Posterior cingulate gyrus (tissue), 11 donors: ENCODE measurements around the gene VRTN.
"Not testable (repeated sequence)": the region's sequence is repeated elsewhere in the genome, so short reads cannot be mapped to it uniquely, and the experiment has no call there.

Experiments used
- DNase-seq, 10 donors: peaks; one replicate each; pipeline versions ENCODE4 v3.0.0 to v3.0.0-alpha.2; 2020 to 2021; ENCODE audit warnings: mixed read lengths in 3 of 10
- intact Hi-C: fragments of 100-400 bp; cut with DNase I; formaldehyde crosslinking; loops from one replicate; pipeline ENCODE4 v1.15.1; 2023

VRTN gene

GRCh38 chr14:74348241-74348734, at the start of gene VRTN:
Gene VRTN, plus strand, starts transcription at chr14:74348471. Its CDS starts 8,313 bp downstream, at chr14:74356784.
- intact Hi-C loops: no loop called here
- no peak for DNase-seq

DNA sequence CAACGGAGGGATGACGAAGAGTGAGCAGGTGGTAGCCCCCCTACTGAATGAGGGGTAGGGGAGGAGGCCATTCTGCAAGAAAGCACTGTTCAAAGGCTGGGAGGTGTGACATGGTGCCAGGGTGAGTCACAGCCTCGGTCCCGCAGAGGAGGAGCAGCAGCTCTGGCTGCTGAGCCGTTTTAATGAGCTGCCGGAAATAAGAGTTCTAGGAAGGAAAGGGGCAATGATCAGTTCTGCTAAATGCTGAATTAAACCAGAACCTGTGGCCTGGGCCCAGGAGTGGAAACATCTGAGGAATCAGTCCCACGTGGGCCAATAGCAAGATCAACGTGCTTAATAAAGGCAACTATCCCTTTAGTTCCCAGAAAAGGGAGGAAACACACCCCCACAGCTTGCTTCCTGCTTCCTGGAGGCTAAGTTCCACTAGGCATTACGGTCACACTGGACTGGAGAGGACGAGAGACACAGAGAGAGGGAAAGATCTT, 49.2 kb upstream of the VRTN start:
- peak in 3 of 10 donors; percentile 34 to 86 (median 40) for DNase-seq
- intact Hi-C loops: no loop called here

GRCh38 chr14:74301594-74302151, 46.6 kb upstream of the VRTN start:
- peak in 1 of 10 donors; percentile 44 for DNase-seq
- intact Hi-C loops: loop anchor here (2.0 kb wide), 2 partner anchors 45 to 461 kb away; partner anchors contain the start of gene YLPM1

DNA sequence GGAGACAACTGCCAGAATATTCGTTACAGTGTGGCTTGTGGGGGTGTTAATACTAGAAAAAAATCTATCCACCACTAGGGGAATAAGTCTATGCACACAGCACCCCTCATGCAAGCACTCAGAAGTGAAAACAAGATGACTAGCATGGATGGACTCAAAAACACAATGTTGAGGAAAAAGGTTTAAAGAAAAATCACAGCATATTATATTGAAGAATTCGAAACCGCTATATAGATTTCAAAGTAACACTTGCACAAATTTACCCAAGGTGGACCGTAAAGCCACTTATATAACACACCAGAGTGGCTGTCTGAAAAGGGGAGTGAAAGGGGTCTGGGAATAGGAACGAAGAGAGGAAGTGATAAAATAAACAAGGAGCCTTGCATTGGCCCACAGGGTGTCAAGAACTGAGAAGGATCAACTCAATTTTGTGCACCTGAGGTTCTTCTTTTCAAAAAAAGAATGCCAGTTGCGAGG, 46.1 kb upstream of the VRTN start:
- peak in 1 of 10 donors; percentile 2 for DNase-seq

GRCh38 chr14:74302634-74303569, 45.4 kb upstream of the VRTN start, which contains the start of gene ABCD4:
Gene ABCD4, minus strand, starts transcription at chr14:74302934. Its CDS starts 22 bp downstream, at chr14:74302912.
- DNase-seq: peak; percentile 93 to 99 (median 96)
- intact Hi-C loops: loop anchor here (2.0 kb wide), 2 partner anchors 46 to 460 kb away; partner anchors contain the start of gene YLPM1

More for the DNA sequence above, 46.1 kb upstream of the VRTN start:
- intact Hi-C loops: loop anchor here (2.0 kb wide), 2 partner anchors 45 to 461 kb away; partner anchors contain the start of gene YLPM1

- DNase-seq: peak in 1 of 10 donors; percentile 10
- intact Hi-C loops: no loop called here
Observed at GRCh38 chr14:74308695-74309094, 39.6 kb upstream of the VRTN start.

DNA sequence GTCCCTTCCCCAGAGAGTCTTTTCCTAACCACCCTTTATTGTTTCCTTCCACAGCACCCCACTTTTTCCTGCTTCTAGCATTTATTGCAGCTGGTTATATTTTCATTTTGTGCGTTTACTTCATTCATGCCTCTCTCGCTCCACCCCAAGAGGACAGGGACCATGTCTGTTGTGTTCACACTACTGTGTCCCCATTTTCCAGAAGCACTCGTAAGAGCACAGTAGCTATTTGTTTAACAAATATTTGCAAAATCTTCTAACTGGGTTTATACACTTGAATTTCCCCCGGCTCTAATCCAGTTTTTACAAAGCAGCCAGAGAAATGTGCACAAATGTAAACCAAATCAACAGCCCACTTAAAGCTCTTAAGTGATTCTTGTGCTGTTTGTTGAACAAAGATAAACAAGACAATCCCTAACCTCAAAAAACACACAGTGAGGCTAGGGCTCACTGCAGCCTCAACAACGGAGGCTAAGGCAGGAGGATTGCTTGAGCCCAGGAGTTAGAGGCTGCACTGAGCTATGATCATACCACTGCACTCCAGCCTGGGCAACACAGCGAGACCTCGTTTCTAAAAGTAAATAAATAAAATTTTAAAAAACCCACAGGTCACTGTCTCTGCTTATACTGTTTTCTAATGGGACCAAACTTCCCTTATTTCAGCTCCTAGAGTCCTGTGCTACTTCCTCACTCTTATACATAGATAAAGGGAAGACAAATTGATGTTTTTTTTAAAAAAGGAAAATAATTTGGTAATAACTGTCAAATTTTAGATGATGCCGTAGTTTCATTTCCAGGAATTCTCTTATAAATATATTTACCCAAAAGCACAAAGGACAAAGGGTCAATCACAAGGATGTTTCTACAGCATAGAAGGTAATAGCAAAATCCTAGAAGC, 38.9 kb upstream of the VRTN start:
- DNase-seq: peak in 1 of 10 donors; percentile 1
- intact Hi-C loops: no loop called here

- intact Hi-C loops: no loop called here
- DNase-seq: no peak
Observed at GRCh38 chr14:74312161-74312560, 36.1 kb upstream of the VRTN start.

- intact Hi-C loops: no loop called here
- peak in 1 of 10 donors; percentile 28 for DNase-seq
Observed at GRCh38 chr14:74313601-74314000, 34.7 kb upstream of the VRTN start.

DNA sequence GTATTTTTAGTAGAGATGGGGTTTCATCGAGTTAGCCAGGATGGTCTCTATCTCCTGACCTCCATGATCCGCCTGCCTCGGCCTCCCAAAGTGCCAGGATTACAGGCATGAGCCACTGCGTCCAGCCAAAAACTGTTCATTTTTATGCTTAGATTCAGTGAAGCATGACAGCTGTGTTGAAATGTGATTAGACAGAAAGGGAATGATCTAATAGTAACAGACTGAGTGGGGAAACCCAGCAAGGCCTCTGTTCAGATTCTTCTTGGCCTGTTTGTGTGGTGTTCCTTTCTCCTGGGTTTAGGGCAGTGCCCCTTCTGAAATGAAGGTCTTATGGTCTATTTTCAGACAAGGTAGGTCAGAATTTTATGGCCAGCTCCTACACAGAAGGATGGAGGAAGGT, 33.7 kb upstream of the VRTN start:
- intact Hi-C loops: no loop called here
- DNase-seq: peak in 1 of 10 donors; percentile 49

GRCh38 chr14:74324931-74325361, 23.3 kb upstream of the VRTN start:
- DNase-seq: peak in 1 of 10 donors; percentile 12
- intact Hi-C loops: no loop called here

GRCh38 chr14:74325446-74325845, 22.8 kb upstream of the VRTN start:
- intact Hi-C loops: no loop called here

GRCh38 chr14:74326369-74327152, 21.7 kb upstream of the VRTN start:
- intact Hi-C loops: no loop called here
- peak in 1 of 10 donors; percentile 57 for DNase-seq

More at GRCh38 chr14:74325446-74325845, 22.8 kb upstream of the VRTN start:
- peak in 1 of 10 donors; percentile 54 for DNase-seq

GRCh38 chr14:74329950-74330552, 18.2 kb upstream of the VRTN start:
- intact Hi-C loops, DNase-seq: not testable (repeated sequence)

DNA sequence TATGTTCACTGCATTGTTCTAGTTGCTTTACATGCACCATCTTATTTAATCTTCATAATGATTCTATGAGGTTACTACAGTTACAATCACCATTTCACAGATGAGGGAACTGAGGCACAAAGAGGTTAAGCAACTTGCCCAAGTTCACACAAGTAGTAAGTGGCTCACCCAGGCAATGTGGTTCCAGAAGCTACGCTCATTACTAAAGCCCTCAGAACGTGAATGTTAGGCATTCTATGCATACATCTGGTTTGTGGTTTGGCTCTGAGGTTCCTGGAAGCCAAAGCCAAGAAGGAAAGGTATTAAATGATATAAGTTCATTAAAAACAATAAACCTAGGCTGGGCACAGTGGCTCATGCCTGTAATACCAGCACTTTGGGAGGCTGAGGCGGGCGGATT, 14.4 kb upstream of the VRTN start:
- no peak for DNase-seq
- intact Hi-C loops: no loop called here

GRCh38 chr14:74346341-74346740, 1.9 kb upstream of the VRTN start:
- no peak for DNase-seq
- intact Hi-C loops: no loop called here

- no peak for DNase-seq
- intact Hi-C loops: no loop called here
Observed at GRCh38 chr14:74347097-74347794, 1.0 kb upstream of the VRTN start.

DNA sequence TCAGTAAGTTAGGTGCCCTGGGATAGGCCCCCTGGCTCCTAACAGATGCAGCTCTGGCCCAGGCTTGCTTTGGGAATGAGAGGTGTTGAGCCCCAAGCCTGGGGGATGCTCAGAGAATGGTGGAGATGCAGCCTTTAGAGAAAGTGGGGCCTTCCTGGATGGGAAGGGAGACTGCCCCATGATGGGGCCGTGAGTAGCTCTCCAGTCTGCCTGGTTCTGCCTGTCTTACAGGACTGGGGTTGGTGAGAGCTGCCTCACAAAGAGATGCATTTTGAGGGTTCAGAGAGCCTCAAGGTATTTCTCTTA, 523 bp upstream of the VRTN start:
- intact Hi-C loops: no loop called here
- DNase-seq: no peak
